PC-3 (cell line): ENCODE results near the gene TAGLN. TPM values are rescaled to one million over a fixed set of nuclear protein-coding genes. Genes with fewer than 3 reads are reported as not detected.
A peak's percentile ranks its signal among the peaks of the same experiment; 100 is the strongest.
"Not testable (repeated sequence)": the region's sequence is repeated elsewhere in the genome, so short reads cannot be mapped to it uniquely, and the experiment has no call there.

Experiments used
- ATAC-seq: fragments of 200-7000 bp; cut with Tn5 transposase; 2 replicates; pipeline ENCODE4 v1.9.1; 2020; ENCODE audit warnings: mild to moderate bottlenecking, moderate library complexity
- BruUV-seq: library from RNA; stranded (reverse); fragments of 400-500 nt; replicated peaks from 2 replicates; lab custom pipeline; 2021; lab: Mats Ljungman, UMichigan
- CTCF ChIA-PET: fragments of 300-600 bp; sonication (Branson Sonifier 250); formaldehyde crosslinking; loops from one replicate; lab custom pipeline; 2022; ENCODE audit warnings: antibody characterized with exemption; lab: Charles Lee
- POLR2A ChIA-PET: fragments of 300-600 bp; sonication (Branson Sonifier 250); formaldehyde crosslinking; loops from one replicate; lab custom pipeline; 2022; ENCODE audit warnings: antibody characterized with exemption; ENCODE audit not compliant: unreplicated experiment; lab: Charles Lee
- DNase-seq: peaks from one replicate; pipeline ENCODE4 v3.0.0-alpha.2; 2015
- H2AFZ ChIP-seq: fragments of 300-600 bp; sonication (generic); 2 replicates; pipeline ENCODE4 v1.6.0; 2016; ENCODE audit warnings: antibody characterized with exemption, low read length
- H3F3A ChIP-seq: fragments of 300-600 bp; sonication (generic); one replicate; pipeline ENCODE4 v1.6.0; 2017; ENCODE audit warnings: antibody characterized with exemption, low read length, control low read depth, mild to moderate bottlenecking; ENCODE audit not compliant: unreplicated experiment
- H3K27ac ChIP-seq: fragments of 300-600 bp; sonication (generic); 2 replicates; pipeline ENCODE4 v1.5.1; 2016; ENCODE audit warnings: mild to moderate bottlenecking, low read length
- H3K27me3 ChIP-seq: fragments of 300-600 bp; sonication (generic); 2 replicates; pipeline ENCODE4 v1.6.1; 2016; ENCODE audit warnings: low read length, mixed read lengths
- H3K36me3 ChIP-seq: fragments of 300-600 bp; sonication (generic); 2 replicates; pipeline ENCODE4 v1.6.1; 2016; ENCODE audit warnings: low read depth, mixed run types, low read length, mixed read lengths
- H3K4me1 ChIP-seq: fragments of 300-600 bp; sonication (generic); 2 replicates; pipeline ENCODE4 v1.5.1; 2016; ENCODE audit warnings: low read length; ENCODE audit not compliant: insufficient read depth
- H3K4me2 ChIP-seq: fragments of 300-600 bp; sonication (generic); 2 replicates; pipeline ENCODE4 v1.6.0; 2016; ENCODE audit warnings: low read length
- H3K4me3 ChIP-seq: fragments of 300-600 bp; sonication (generic); 2 replicates; pipeline ENCODE4 v1.5.1; 2016; ENCODE audit warnings: mild to moderate bottlenecking, low read length, mixed read lengths
- H3K79me2 ChIP-seq: fragments of 300-600 bp; sonication (generic); 2 replicates; pipeline ENCODE4 v1.6.1; 2017; ENCODE audit warnings: low read length, mixed read lengths
- H3K9ac ChIP-seq: fragments of 300-600 bp; sonication (generic); 2 replicates; pipeline ENCODE4 v1.6.0; 2016; ENCODE audit warnings: mild to moderate bottlenecking, low read length
- H3K9me2 ChIP-seq: fragments of 300-600 bp; sonication (generic); replicated peaks from 2 replicates; pipeline ENCODE4 v1.6.1; 2016; ENCODE audit warnings: mixed run types, low read length, mixed read lengths
- H3K9me3 ChIP-seq: fragments of 300-600 bp; sonication (generic); 2 replicates; pipeline ENCODE4 v1.6.1; 2016; ENCODE audit warnings: low read length, mixed read lengths
- H4K20me1 ChIP-seq: fragments of 300-600 bp; sonication (generic); 2 replicates; pipeline ENCODE4 v1.6.1; 2016; ENCODE audit warnings: low read length, mixed read lengths
- EZH2 ChIP-seq: fragments of 300-600 bp; sonication (generic); IDR thresholded peaks from one replicate; pipeline ENCODE4 v1.6.1; 2017; ENCODE audit warnings: antibody characterized with exemption, mild to moderate bottlenecking, low read length; ENCODE audit not compliant: unreplicated experiment
- EZH2phosphoT487 ChIP-seq: fragments of 300-600 bp; sonication (generic); IDR thresholded peaks from 2 replicates; pipeline ENCODE4 v1.6.1; 2018; ENCODE audit warnings: mild to moderate bottlenecking, antibody characterized with exemption, low read length, borderline replicate concordance
- intact Hi-C: fragments of 100-400 bp; cut with micrococcal nuclease; formaldehyde crosslinking; loops from 2 replicates; pipeline ENCODE4 v1.9.0; 2023
- total RNA-seq: library from RNA; depleted of rRNA; stranded (reverse); fragments of >200 nt; gene quantifications from 2 replicates; pipeline ENCODE4 v1.2.3, GENCODE V29; 2014
- TF ChIP-seq, protein P1 (sequence below): fragments of 300-600 bp; sonication (generic); conservative IDR thresholded peaks from 2 replicates; pipeline ENCODE4 v1.5.1; 2017; ENCODE audit warnings: antibody characterized with exemption, low read depth, mild to moderate bottlenecking, low read length

Gene TAGLN
- total RNA-seq, 1 experiment from 2014 or later: 10.3 TPM

DNA sequence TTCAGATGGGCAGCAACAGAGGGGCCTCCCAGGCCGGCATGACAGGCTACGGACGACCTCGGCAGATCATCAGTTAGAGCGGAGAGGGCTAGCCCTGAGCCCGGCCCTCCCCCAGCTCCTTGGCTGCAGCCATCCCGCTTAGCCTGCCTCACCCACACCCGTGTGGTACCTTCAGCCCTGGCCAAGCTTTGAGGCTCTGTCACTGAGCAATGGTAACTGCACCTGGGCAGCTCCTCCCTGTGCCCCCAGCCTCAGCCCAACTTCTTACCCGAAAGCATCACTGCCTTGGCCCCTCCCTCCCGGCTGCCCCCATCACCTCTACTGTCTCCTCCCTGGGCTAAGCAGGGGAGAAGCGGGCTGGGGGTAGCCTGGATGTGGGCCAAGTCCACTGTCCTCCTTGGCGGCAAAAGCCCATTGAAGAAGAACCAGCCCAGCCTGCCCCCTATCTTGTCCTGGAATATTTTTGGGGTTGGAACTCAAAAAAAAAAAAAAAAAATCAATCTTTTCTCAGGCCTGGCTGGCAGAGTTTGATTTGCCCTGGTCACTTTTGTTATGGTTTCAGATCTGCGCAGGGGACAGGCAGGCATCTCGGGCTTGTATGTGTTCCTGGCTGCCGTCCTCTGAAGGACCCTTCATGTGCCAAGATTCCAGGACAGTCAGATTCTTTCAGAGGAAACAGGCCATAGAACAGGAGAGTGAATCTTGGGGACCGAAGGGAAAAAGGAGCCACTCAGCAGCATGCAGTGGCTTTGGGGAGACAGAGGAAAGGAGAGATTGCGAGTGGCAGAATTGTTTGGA, 5.3 kb downstream of the TAGLN start:
- DNase-seq (no peak), ATAC-seq (no peak)
- no TSS peak for BruUV-seq
- H2AFZ ChIP-seq: no peak overlapping the region
- H3F3A ChIP-seq: no peaks in the 10 kb centered on the region
- no peak overlapping the region for H3K27ac ChIP-seq
- peaks cover 4% of the 10 kb centered on the region; the same call in 1 of the 2 replicates for H3K36me3 ChIP-seq
- H3K9me2 ChIP-seq: no peaks in the 10 kb centered on the region
- no peak overlapping the region for H3K9ac ChIP-seq
- H4K20me1 ChIP-seq: no peaks in the 10 kb centered on the region
- no peaks in the 10 kb centered on the region for H3K27me3 ChIP-seq
- H3K4me1 ChIP-seq: no peaks in the 10 kb centered on the region
- no peaks in the 10 kb centered on the region for H3K9me3 ChIP-seq
- intact Hi-C loops: loop anchor here (5.0 kb wide), 1 partner anchor 72 kb away; no protein-coding TSS in a partner anchor
- no peak overlapping the region for H3K4me2 ChIP-seq
- TF ChIP-seq, protein P1, sequence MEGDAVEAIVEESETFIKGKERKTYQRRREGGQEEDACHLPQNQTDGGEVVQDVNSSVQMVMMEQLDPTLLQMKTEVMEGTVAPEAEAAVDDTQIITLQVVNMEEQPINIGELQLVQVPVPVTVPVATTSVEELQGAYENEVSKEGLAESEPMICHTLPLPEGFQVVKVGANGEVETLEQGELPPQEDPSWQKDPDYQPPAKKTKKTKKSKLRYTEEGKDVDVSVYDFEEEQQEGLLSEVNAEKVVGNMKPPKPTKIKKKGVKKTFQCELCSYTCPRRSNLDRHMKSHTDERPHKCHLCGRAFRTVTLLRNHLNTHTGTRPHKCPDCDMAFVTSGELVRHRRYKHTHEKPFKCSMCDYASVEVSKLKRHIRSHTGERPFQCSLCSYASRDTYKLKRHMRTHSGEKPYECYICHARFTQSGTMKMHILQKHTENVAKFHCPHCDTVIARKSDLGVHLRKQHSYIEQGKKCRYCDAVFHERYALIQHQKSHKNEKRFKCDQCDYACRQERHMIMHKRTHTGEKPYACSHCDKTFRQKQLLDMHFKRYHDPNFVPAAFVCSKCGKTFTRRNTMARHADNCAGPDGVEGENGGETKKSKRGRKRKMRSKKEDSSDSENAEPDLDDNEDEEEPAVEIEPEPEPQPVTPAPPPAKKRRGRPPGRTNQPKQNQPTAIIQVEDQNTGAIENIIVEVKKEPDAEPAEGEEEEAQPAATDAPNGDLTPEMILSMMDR: no peak
- TF ChIP-seq EZH2phosphoT487 (no peak), EZH2 (no peak)
- H3K79me2 ChIP-seq: no peaks in the 10 kb centered on the region
- CTCF ChIA-PET: no interaction called here
- no peak overlapping the region for H3K4me3 ChIP-seq
- POLR2A ChIA-PET: interaction anchor here (0.6 kb wide), 1 partner anchor 60 kb away, joined by 3 read pairs; the partner anchor contains the start of gene PAFAH1B2

DNA sequence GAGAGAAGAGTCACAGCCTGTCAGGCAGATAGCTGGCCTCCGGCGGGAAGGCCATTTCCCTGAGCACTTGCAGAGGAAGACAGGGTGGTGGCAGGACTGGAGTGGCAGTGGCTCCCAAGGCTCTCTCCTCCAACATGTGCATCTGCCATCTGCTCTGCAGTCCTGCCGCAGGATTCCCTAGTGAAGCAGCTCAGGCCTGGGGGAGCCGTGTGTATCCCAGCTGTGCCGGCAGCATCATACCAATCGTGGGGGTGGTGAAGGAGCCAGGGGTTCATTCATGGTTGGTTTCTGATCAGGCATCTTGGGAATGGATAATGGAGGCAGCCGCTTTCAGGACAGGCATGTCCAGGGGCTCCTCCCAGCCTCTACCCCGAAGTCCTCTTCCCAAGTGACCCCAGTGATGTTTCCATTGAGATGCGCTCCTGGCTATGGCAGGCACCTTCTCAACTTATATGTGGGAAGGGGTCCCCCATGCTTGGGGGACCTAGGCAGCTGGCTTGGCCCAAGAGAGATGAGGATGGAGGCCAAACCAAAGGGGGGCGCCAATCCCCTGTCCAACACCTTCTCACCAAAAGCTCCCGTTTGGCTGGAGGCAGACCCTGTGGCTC, 6.1 kb downstream of the TAGLN start:
- no peak overlapping the region for H2AFZ ChIP-seq
- no peak overlapping the region for H3K4me3 ChIP-seq
- ATAC-seq (no peak), DNase-seq (no peak)
- H3K9ac ChIP-seq: no peak overlapping the region
- TF ChIP-seq, protein P1: no peak
- TF ChIP-seq EZH2phosphoT487 (no peak), EZH2 (no peak)
- CTCF ChIA-PET: no interaction called here
- intact Hi-C loops: loop anchor here (5.0 kb wide), 1 partner anchor 73 kb away; no protein-coding TSS in a partner anchor
- no peaks in the 10 kb centered on the region for H3F3A ChIP-seq
- no peaks in the 10 kb centered on the region for H3K9me3 ChIP-seq
- H4K20me1 ChIP-seq: no peaks in the 10 kb centered on the region
- no peak overlapping the region for H3K4me2 ChIP-seq
- no peak overlapping the region for H3K27ac ChIP-seq
- no peaks in the 10 kb centered on the region for H3K4me1 ChIP-seq
- H3K27me3 ChIP-seq: no peaks in the 10 kb centered on the region
- H3K36me3 ChIP-seq: peaks cover 4% of the 10 kb centered on the region; the same call in 1 of the 2 replicates
- POLR2A ChIA-PET: no interaction called here
- BruUV-seq: no TSS peak
- no peaks in the 10 kb centered on the region for H3K79me2 ChIP-seq
- H3K9me2 ChIP-seq: no peaks in the 10 kb centered on the region

- H3K4me3 ChIP-seq, H3K9ac ChIP-seq, H2AFZ ChIP-seq, H4K20me1 ChIP-seq, DNase-seq, H3K4me2 ChIP-seq, CTCF ChIA-PET, BruUV-seq, H3K9me3 ChIP-seq, POLR2A ChIA-PET, H3K9me2 ChIP-seq, H3K27me3 ChIP-seq, H3F3A ChIP-seq, ATAC-seq, H3K4me1 ChIP-seq, H3K36me3 ChIP-seq, H3K79me2 ChIP-seq, H3K27ac ChIP-seq: not testable (repeated sequence)
- intact Hi-C loops: loop anchor here (5.0 kb wide), 1 partner anchor 74 kb away; no protein-coding TSS in a partner anchor
These were observed 6.9 kb downstream of the TAGLN start for GRCh38 chr11:117206111-117206510.

DNA sequence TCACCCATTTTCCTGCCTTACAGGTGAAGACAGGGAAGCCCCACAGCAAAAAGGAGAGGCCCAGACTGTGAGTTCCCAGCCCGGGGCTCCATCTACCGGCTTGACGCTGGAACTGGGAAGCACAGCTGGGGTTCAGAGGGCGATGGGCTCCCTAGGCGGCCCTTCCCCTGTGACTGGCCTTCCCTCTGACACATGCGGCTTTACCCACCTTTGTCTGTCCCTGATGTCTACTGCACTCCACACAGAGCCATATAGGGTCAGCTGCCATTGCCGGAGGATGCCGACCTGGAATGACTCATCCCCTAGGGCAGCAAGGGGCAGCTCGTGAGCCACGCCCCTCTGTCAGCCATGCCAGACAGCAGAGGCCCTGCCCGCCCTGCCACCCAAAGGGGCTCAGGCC, 7.7 kb downstream of the TAGLN start:
- H3K9me3 ChIP-seq, H2AFZ ChIP-seq, H3K36me3 ChIP-seq, H3K9me2 ChIP-seq, DNase-seq, H3K4me2 ChIP-seq, H3K9ac ChIP-seq, H3K27me3 ChIP-seq, H4K20me1 ChIP-seq, BruUV-seq, POLR2A ChIA-PET, H3K4me3 ChIP-seq, CTCF ChIA-PET, H3K79me2 ChIP-seq, H3K27ac ChIP-seq, H3K4me1 ChIP-seq, H3F3A ChIP-seq: not testable (repeated sequence)
- peak; percentile 57 for ATAC-seq
- intact Hi-C loops: loop anchor here (5.0 kb wide), 1 partner anchor 75 kb away; no protein-coding TSS in a partner anchor
